ACHN (cell line): ENCODE measurements around the gene ZFP91.

Experiments
- DNase-seq: peaks from one replicate; pipeline ENCODE4 v3.0.0-alpha.2; 2015
- in situ Hi-C: cut with HindIII; loops from 2 replicates; pipeline ENCODE4 v1.10.0; 2017; ENCODE audit warnings: low sequenced_read_pairs, low pct_ligation_motif_present, low pct_unique_long_range_greater_than_20kb

ZFP91 gene

DNA sequence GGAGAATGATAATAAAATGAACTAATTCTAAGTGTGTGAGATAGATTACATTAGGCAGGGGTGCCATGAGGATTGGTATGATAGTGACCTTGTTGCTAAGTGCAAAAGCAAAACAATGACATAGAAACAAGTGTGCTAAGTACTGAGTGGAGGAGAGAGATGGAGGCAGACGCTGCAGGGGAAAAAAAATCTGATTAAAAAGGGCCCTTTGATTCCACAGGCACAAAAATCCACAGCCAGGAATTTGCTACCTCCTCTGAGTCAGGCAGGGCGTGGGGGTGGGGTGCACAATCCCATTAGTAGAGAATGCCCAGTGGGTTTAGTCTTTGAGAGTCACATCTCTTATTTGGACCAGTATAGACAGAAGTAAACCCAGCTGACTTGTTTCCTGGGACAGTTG is 43.5 kb downstream of the ZFP91 start, which contains the start of gene CNTF:
Gene CNTF (plus strand): TSS at position 322 of the 400 bp plus-strand sequence. CDS start 88 bp downstream, outside the sequence.
- DNase-seq, result peak; percentile 29
- in situ Hi-C loops, result no loop called here

DNA sequence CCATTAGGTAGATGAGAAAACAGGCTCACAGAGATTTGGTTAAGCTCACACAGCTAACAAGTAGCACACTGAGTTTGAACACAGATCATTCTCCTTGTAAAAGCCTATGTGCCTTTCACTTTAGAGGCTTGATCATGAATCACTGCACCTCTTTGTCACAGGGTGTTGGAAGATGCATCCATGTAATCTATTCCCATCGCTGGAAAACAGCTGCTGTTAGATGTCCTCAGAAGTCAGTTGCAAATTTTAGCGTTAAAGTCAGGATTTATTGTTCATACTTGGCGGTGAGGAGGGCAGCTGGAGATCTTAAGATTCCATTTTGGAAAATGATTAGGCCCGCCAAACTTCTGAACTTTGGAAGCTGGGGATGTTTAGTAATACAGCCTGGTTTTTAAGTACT is 46.2 kb downstream of the ZFP91 start:
- in situ Hi-C loops, result no loop called here
- DNase-seq, result no peak

DNA sequence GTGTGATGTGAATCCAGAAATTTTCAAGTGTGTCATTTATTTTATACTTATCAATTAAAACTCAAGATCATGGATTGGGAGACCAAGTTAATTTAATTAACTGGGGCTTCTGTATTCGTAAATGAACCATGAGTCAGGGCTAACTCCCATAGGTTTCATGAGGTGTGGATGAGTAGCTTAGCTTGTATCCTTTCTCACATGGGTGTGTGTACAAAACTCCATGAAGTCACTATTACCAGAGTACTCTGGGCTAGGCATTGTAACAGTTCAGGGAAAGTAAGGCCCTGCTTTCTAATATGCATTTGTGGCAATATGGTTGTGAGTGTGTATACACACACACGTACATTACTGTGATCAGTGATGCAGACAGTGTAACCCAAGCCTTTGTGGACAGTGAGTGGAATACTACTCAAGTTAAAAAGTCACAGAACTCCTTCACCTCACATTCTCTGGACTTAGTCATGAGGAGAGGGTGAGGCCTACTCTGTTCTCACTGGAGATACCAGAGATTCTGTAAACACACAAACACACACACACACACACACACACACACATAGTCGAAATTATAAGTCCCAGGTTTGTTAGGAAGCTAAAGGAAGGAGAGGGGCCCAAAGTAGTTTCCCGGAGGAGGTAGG is 47.1 kb downstream of the ZFP91 start:
- in situ Hi-C loops, result no loop called here
- peak; percentile 89 for DNase-seq

DNA sequence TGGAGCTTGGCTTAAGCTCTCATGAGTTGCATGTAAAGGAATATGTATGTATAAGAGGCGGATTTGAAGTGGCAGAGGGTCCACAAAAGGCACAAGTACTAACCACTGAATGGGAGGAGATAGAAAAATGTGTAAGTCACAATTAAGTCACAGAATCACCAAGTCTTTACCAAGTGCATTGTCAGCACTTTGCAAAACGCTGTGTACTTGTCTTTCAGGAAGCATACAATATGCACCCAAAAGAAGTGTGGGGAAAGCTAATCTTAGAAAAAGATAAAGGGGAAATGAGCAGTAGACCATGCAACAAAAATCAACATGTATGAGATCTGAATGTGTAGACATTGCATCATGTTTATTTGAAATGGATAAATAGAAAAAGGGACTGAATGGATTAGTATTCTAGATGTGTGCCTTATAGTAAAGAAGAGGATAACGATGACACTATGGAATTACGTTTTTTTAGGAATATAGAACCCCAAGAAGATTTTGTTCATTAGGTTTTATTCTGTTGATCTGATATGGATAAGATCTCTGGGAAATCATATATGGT is 48.1 kb downstream of the ZFP91 start:
- in situ Hi-C loops, result no loop called here

DNA sequence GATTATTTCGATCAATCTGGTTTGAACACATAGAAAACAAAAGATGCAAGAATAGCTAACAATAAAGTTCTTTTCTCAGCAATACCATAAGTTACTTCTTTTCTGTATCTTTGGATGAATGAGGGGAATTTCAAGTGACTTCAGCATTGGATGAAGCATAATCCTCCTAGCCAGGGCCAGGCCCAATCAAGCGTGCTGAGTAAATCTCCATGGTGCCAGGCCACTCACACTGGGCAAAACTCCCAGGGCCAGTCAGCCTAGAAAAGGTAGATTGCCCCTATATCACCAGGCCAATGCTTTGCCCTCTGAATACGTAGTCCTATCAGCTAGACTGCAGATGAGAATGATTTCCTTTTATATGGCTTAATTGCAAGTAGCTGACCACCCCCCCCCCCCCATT is 49.6 kb downstream of the ZFP91 start:
- in situ Hi-C loops, result no loop called here

More for the DNA sequence above, 48.1 kb downstream of the ZFP91 start:
- no peak for DNase-seq

DNA sequence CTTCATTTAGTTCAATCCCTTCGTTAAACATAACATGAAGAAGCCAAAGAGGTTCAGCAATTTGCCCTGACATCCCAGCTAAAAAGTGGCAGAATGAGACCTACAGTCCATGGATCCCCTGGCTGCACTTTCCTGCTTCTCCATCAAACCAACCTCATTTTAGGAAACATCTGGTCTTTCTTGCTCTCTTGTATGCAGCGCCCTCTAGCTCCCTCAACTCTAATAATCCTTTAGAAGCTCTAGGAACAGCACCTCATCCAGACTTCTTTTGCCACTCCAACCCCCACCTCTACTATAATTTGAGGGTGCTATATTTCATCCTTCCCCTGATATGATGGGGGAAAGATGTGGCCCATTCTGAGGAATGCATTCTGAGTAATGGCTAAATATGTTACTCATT is 51.0 kb downstream of the ZFP91 start:
- in situ Hi-C loops, result no loop called here

More for the DNA sequence above, 49.6 kb downstream of the ZFP91 start:
- peak; percentile 82 for DNase-seq

DNA sequence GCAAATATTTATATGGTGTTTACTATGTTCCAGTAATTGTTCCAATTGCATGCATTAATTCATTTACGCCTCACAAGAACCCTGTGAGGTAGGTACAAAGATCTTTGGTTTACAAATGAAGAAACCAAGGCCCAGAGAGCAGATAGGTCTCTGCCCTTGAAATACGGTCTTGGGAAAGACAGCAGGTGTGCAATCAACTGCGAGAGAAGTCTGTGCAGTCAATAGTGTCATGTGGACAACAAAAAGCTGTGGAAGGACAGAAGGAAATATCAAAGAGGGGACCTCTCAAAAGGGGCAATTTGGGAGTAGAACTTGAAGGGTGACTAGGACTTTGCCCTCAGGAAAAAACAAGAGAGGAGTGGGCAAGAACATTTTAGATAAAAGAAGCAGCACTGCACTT is 52.5 kb downstream of the ZFP91 start:
- in situ Hi-C loops, result no loop called here
- no peak for DNase-seq

More for the DNA sequence above, 51.0 kb downstream of the ZFP91 start:
- peak; percentile 56 for DNase-seq

DNA sequence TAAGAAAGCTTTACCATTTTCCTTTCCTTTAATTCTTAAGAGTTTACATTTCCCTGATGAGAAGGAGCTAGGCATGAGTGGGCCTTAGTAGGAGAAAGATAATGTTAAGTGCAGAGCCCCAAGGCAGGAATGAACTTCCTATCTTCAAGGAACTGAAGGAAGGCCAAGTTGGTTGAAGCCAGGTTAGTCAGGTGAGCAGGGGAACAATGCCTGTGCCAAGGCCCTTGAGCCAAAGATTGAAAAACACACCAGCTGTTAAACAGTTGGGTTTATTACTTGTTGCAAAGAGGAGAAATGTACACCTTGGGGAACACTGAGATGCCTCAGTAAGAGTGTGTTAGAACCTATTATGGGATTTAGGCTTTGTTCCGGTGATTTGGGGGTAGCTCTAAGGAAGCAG is 53.6 kb downstream of the ZFP91 start:
- in situ Hi-C loops, result no loop called here
- no peak for DNase-seq

DNA sequence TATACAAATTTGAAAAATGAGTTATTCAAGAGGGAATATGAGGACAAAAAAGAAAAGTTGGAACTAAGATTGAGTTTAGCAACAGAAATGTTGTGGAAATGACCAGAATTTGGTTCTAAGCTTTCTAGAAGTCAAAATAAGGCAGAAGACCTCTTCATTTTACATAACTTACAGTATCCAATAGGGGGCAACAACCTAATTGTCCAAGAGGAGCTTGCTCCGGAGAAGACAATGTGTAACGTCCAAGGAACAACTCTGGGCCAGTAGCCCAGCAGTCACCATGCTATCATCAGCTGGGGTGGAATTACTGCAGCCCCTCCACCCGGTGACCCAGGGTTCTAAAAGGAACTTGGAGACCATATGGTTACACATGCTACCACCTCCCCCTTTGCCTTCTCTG is 57.7 kb downstream of the ZFP91 start:
- no peak for DNase-seq

DNA sequence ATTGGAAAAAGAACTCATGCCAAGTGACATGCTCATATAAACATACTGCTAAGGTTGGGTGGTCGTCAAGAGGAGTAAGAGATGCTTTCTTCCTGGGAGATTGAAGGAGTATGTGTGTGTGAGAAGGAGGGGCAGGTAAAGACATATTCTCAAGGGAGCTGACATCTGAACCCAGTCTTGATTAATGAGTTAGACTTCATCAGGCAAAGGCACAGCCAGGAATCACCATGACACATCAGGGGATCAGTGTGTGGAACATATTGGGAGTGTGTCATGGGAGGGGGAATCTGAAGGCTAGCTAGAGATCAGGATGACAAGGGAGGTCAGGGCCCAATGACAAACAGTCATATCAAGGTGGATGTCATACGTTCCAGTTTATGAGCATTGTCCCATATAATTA is 58.5 kb downstream of the ZFP91 start:
- in situ Hi-C loops, result no loop called here
- DNase-seq, result no peak

More for the DNA sequence above, 57.7 kb downstream of the ZFP91 start:
- in situ Hi-C loops, result no loop called here

DNA sequence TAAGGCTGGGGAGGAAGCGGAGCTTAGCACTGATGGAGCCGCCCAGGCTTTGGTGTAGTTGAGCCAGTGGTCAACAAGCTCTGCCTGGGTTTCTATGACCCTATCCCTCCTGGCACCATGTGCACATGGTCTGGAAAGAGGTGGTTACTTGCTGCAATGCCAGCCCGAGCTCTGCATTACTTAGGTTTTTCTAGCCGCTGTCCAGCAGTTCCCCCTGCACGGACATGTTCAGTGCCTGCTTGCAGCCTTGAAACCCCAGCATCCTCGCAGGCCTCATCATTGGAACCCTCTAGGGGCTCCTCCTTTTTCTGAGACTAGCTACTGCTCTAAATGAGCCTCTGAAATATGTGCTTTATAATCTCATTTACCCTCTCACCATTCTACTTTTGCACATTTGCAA is 60.2 kb downstream of the ZFP91 start:
- in situ Hi-C loops, result no loop called here
- no peak for DNase-seq

DNA sequence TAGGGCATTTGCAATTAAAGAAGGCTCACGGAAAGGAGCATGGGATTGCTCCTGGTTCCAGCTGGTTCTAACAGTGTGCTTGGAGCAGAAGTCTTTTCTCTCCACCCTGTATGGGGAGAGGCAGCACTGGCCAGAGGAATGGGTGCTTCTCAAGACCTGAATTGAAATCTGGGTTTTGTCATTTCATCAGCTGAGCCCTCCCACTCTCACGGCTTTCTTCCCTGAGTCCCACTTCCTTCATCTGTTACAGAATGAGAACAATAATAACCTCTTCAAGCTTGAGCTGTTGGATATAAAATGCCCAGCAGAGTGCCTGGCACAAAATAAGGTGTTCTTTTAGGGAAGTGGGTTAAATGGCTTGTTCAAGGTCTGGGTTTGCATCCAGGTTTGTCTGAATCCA is 60.8 kb downstream of the ZFP91 start:
- in situ Hi-C loops, result no loop called here
- DNase-seq, result no peak

DNA sequence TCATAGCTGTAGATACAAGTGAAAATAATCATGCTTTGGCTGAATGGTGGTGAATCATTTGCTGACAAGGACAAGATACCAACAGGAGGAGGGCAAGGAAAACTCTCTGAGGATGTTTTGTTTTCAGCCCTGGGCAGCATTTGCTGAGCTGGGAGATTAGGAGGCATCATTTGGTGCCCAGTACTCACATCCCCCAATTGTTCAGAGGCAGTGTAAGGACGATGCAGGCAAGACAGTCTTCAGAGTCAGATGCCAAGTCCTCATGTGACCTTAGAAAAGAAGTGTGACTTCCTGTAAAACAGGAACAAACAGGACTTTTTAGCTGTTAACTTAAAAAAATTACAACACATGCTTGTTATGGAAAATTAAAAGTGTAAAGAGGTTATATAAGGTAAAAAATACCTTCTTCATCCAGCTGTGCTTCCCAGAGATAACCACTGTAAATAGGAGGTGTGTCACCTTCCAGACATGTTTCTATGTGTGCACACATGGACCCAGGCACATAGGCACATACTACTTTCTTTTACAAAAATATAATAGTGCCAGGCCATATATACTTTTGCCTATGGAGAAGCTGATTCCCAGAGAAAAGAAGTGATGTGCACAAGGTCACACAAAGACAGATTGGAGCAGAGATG is 61.6 kb downstream of the ZFP91 start:
- DNase-seq, result no peak
- in situ Hi-C loops, result no loop called here

DNA sequence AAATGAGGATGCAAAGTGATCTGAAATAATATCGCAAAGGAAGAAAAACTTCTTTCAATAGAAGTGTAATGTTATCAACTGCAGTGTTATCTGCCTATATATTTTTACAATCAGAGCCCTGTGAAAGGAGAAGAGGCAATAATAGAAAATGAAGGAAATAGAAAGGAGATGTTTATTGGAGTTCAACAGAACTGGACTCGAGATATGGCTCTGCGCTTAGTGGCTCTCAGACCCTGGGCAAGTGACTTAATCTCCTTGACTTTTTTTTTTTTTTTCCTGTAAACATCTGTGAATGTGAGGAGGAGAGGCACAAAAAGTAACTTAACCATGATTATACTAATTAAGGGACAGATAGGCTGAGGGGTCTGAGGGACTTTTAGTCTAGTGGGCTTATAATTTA is 62.5 kb downstream of the ZFP91 start:
- DNase-seq, result no peak
- in situ Hi-C loops, result no loop called here

DNA sequence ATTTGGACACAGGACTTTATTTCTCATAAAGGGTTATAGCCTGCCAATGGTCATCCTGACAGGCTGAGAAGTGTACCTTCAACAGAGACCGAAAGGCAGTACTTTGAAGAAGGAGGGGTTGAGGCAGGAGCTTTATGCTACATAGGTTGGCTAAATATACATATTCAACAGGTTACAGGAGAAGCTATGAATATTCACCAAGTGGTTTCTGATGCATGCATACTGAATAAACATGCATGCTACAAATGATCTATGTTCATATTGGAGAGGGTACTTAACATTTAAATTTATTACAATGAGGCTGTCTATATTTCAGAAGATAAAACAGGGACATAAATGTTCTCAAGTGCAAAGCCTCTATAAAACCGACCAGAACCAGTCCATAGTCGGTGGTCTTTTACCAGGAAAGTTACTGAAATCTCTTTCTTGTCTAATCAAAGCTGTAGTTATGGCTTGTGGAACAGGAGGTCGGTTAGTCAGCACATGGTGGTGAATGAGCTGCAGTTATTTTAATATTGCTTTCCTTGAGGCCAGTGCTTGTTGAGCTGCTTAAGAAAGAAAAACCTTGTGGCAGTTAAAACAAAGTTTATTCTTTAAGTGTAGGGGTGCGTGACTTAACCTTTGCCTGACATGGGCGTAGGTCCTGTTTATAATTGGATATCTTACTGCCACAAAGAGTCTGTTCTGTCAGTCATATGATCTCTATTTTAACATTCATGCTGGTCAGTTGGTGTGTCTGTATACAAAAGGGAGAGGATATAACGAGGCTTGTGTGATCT is 63.1 kb downstream of the ZFP91 start:
- in situ Hi-C loops, result no loop called here
- DNase-seq, result no peak

DNA sequence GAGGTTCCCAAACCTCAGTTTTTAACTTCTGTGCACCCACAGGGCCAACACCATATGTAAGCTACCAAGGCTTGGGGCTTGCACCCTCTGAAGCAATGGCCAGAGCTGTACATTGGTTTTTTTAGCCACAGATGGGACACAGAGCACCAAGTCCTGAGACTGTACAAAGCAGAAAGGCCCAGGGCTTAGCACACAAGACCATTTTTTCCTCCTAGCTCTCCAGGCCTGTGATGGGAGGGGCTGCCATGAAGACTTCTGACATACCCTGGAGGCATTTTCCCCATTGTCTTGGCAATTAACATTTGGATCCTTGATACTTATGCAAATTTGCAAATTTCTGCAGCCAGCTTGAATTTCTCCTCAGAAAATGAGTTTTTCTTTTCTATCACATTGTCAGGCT is 67.0 kb downstream of the ZFP91 start:
- in situ Hi-C loops, result no loop called here
- no peak for DNase-seq

DNA sequence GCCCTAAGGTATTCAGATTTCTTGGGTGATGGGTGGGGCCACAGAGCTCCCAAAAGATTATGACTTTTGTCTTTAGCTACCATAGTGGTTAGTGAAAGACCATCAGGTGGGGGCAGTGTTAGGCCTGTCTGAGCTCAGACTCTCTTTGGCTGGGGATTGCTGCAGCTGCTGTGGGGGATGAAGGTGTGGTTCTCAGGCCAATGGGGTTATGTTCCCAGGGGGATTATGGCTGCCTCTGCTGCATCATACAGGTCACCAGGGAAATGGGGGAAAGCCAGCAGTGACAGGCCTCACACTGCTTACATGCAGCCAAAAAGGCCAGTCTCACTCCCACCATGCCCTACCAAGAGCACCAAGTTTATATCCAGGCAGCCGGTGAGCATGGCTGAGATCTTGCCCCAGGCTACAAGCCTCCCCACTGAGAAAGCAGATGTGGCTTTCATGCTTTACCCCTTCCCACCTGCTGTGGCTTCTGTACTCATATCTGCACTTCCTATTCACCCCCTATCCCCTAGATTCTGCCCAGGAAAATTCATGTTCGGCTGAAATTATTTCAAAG is 68.4 kb downstream of the ZFP91 start:
- DNase-seq, result no peak
- in situ Hi-C loops, result no loop called here

DNA sequence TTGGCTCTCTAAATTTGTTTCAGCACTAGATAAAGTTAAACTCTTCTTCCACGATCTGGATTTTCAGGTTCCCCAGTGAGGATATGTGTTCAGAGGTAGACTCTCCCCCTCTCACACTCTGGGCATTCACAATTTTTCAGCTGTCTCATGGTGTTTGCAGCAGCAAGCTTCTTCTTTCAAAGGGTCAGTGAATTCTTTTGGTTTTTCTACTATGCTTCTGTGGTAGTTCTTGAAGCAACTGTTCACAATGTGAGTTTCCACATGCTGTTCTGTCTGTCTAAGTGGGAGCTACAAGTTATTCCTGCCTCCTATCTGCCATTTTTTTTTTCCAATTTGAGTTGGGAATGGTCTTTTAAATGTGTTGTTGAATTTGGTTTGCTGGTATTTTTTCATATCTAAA is 69.0 kb downstream of the ZFP91 start:
- in situ Hi-C loops, result no loop called here
- DNase-seq, result no peak

DNA sequence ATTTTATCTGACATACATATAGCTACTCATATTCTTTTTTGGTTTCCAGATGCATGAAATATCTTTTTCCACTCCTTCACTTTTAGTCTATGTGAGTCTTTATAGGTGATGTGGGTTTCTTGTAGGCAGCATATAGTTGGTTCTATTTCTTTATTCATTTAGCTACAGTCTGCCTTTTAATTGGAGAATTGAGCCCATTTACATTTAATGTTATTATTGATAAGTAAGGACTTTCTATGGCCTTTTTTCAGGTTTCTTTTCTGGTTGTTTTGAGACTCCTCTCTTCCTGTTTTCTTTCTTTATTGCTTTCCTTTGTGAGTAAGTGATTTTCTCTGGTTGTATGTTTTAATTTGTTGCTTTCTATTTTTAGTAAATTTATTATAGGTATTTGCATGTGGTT is 70.8 kb downstream of the ZFP91 start:
- in situ Hi-C loops, result no loop called here
- no peak for DNase-seq
